GM23248 (cell line): ENCODE data around the gene C1orf35. TPM values are rescaled to one million over a fixed set of nuclear protein-coding genes. Genes with fewer than 3 reads are reported as not detected.

Source experiments
- DNase-seq: peaks from one replicate; pipeline ENCODE4 v3.0.0-alpha.2; 2015
- H2AFZ ChIP-seq: fragments of 200-600 bp; sonication (generic); 2 replicates; pipeline ENCODE4 v1.6.1; 2016; ENCODE audit warnings: antibody characterized with exemption
- H3F3A ChIP-seq: fragments of 200-600 bp; sonication (generic); 2 replicates; pipeline ENCODE4 v1.6.1; 2016; ENCODE audit warnings: mild to moderate bottlenecking, antibody characterized with exemption, mixed run types; ENCODE audit not compliant: insufficient read depth
- H3K27ac ChIP-seq: fragments of 200-600 bp; sonication (generic); 2 replicates; pipeline ENCODE4 v1.5.1; 2016; ENCODE audit warnings: mild to moderate bottlenecking
- H3K27me3 ChIP-seq: fragments of 200-600 bp; sonication (generic); replicated peaks from 2 replicates; pipeline ENCODE4 v1.6.1; 2016; ENCODE audit warnings: mild to moderate bottlenecking; ENCODE audit not compliant: insufficient read depth
- H3K36me3 ChIP-seq: fragments of 200-600 bp; sonication (generic); 2 replicates; pipeline ENCODE4 v1.6.1; 2016; ENCODE audit warnings: low read depth, mild to moderate bottlenecking
- H3K4me1 ChIP-seq: fragments of 200-600 bp; sonication (generic); 2 replicates; pipeline ENCODE4 v1.6.1; 2016; ENCODE audit warnings: mild to moderate bottlenecking; ENCODE audit not compliant: insufficient read depth
- H3K4me2 ChIP-seq: fragments of 200-600 bp; sonication (generic); one replicate; pipeline ENCODE4 v1.6.1; 2016; ENCODE audit warnings: mild to moderate bottlenecking; ENCODE audit not compliant: unreplicated experiment
- H3K4me3 ChIP-seq: fragments of 200-600 bp; sonication (generic); 2 replicates; pipeline ENCODE4 v1.5.1; 2016; ENCODE audit warnings: mild to moderate bottlenecking
- H3K79me2 ChIP-seq: fragments of 200-600 bp; sonication (generic); 2 replicates; pipeline ENCODE4 v1.6.1; 2016; ENCODE audit warnings: mild to moderate bottlenecking; ENCODE audit not compliant: insufficient read depth
- H3K9ac ChIP-seq: fragments of 200-600 bp; sonication (generic); 2 replicates; pipeline ENCODE4 v1.6.1; 2016; ENCODE audit warnings: mild to moderate bottlenecking
- H3K9me2 ChIP-seq: fragments of 200-600 bp; sonication (generic); 2 replicates; pipeline ENCODE4 v1.6.1; 2016; ENCODE audit warnings: mixed run types, mild to moderate bottlenecking, moderate library complexity; ENCODE audit not compliant: insufficient read depth
- H3K9me3 ChIP-seq: fragments of 200-600 bp; sonication (generic); one replicate; pipeline ENCODE4 v1.6.1; 2017; ENCODE audit warnings: low read depth
- H4K20me1 ChIP-seq: fragments of 200-600 bp; sonication (generic); 2 replicates; pipeline ENCODE4 v1.6.0; 2016; ENCODE audit not compliant: insufficient read depth
- EZH2 ChIP-seq: fragments of 200-600 bp; sonication (generic); IDR thresholded peaks from 2 replicates; pipeline ENCODE4 v1.6.1; 2018; ENCODE audit warnings: antibody characterized with exemption, mild to moderate bottlenecking; ENCODE audit not compliant: insufficient read depth, poor library complexity, severe bottlenecking
- EZH2phosphoT487 ChIP-seq: fragments of 200-600 bp; sonication (generic); IDR thresholded peaks from 2 replicates; pipeline ENCODE4 v1.6.1; 2018; ENCODE audit warnings: antibody characterized with exemption, moderate library complexity, mild to moderate bottlenecking, low read depth; ENCODE audit not compliant: insufficient read depth
- WGBS, 2 experiments: methylation state at CpG; one replicate each; pipeline ENCODE4 v1.1.6; 2015 to 2017; ENCODE audit warnings: low lambda C conversion rate in 2 of 2, low coverage in 1 of 2; ENCODE audit errors: missing lambda C conversion rate in 2 of 2; 5-methylcytosine and 5-hydroxymethylcytosine counted together
- in situ Hi-C: fragments of 300-500 bp; cut with MboI; formaldehyde crosslinking; loops from 2 replicates; pipeline ENCODE4 v1.15.0; 2020
- microRNA-seq: library from miRNA; unstranded; fragments of <30 nt; microRNA quantifications from one replicate; pipeline ENCODE4, GENCODE V29; 2016; ENCODE audit warnings: borderline number of aligned reads
- polyA plus RNA-seq: library from polyadenylated mRNA; unstranded; fragments of >200 nt; fragmentation: Nextera tagmentation; extraction: Ambion mirVana; gene quantifications from 2 replicates; pipeline ENCODE4 v1.2.1, GENCODE V29; 2016
- small RNA-seq: library from RNA; depleted of rRNA; stranded (forward); fragments of <200 nt; gene quantifications from one replicate; pipeline ENCODE3, GENCODE V24; 2014; ENCODE audit warnings: low read depth, low replicate concordance
- total RNA-seq: library from RNA; depleted of rRNA; stranded (reverse); fragments of >200 nt; shearing (Covaris generic); gene quantifications from 2 replicates; pipeline ENCODE4 v1.2.3, GENCODE V29; 2014; rRNA removed

C1orf35 gene
- total and polyA plus RNA-seq, 2 experiments from 2014 or later, result 11.6 to 19.9 TPM

- Histone ChIP-seq H3K4me1 (no peaks in the 10 kb centered on the region), H3K27ac (no peak overlapping the region), H3K9me2 (no peaks in the 10 kb centered on the region), H3F3A (no peaks in the 10 kb centered on the region), H2AFZ (no peak overlapping the region), H3K4me2 (no peak overlapping the region), H3K27me3 (peaks cover 57% of the 10 kb centered on the region), H3K4me3 (no peak overlapping the region), H3K9me3 (no peaks in the 10 kb centered on the region), H4K20me1 (no peaks in the 10 kb centered on the region), H3K9ac (no peak overlapping the region), H3K36me3 (no peaks in the 10 kb centered on the region), H3K79me2 (no peaks in the 10 kb centered on the region)
- WGBS, 2 experiments, result 10 to 14% methylated on average over 26 to 29 of the region's 34 CpGs
- no peak for TF ChIP-seq EZH2
- no peak for TF ChIP-seq EZH2phosphoT487
- in situ Hi-C loops, result no loop called here
- DNase-seq, result peak; percentile 41
Measured at GRCh38 chr1:228060458-228061190, 42.5 kb downstream of the C1orf35 start.

- Histone ChIP-seq H3K4me2 (no peak overlapping the region), H3K4me3 (no peak overlapping the region), H3F3A (no peaks in the 10 kb centered on the region), H3K9me3 (no peaks in the 10 kb centered on the region), H2AFZ (no peak overlapping the region), H3K36me3 (no peaks in the 10 kb centered on the region), H3K27me3 (peaks cover 60% of the 10 kb centered on the region), H4K20me1 (no peaks in the 10 kb centered on the region), H3K9ac (no peak overlapping the region), H3K27ac (no peak overlapping the region), H3K79me2 (no peaks in the 10 kb centered on the region), H3K9me2 (no peaks in the 10 kb centered on the region), H3K4me1 (no peaks in the 10 kb centered on the region)
- peak; percentile 36 for DNase-seq
- TF ChIP-seq EZH2phosphoT487, result no peak
- no peak for TF ChIP-seq EZH2
- WGBS, 2 experiments, result 12 to 14% methylated on average over 23 to 33 of the region's 33 CpGs
- in situ Hi-C loops, result no loop called here
Measured at GRCh38 chr1:228059634-228060457, 43.3 kb downstream of the C1orf35 start.

GRCh38 chr1:228058949-228059633, 44.0 kb downstream of the C1orf35 start:
- peaks cover 60% of the 10 kb centered on the region for H3K27me3 ChIP-seq

GRCh38 chr1:228058172-228058948, 44.8 kb downstream of the C1orf35 start:
- no peak for DNase-seq
- Histone ChIP-seq H3K9ac (no peak overlapping the region), H3K9me3 (no peaks in the 10 kb centered on the region), H3K4me1 (no peaks in the 10 kb centered on the region), H2AFZ (no peak overlapping the region), H4K20me1 (no peaks in the 10 kb centered on the region), H3F3A (no peaks in the 10 kb centered on the region), H3K4me2 (no peak overlapping the region), H3K36me3 (no peaks in the 10 kb centered on the region), H3K4me3 (no peak overlapping the region), H3K9me2 (no peaks in the 10 kb centered on the region), H3K27me3 (peaks cover 60% of the 10 kb centered on the region), H3K79me2 (no peaks in the 10 kb centered on the region), H3K27ac (no peak overlapping the region)
- TF ChIP-seq EZH2 (no peak), EZH2phosphoT487 (no peak)
- WGBS, 2 experiments, result 48 to 49% methylated on average over 18 of the region's 18 CpGs
- in situ Hi-C loops, result no loop called here

More at GRCh38 chr1:228058949-228059633, 44.0 kb downstream of the C1orf35 start:
- Histone ChIP-seq H3K4me1 (no peaks in the 10 kb centered on the region), H3K4me3 (no peak overlapping the region), H4K20me1 (no peaks in the 10 kb centered on the region), H3F3A (no peaks in the 10 kb centered on the region), H3K9me3 (no peaks in the 10 kb centered on the region), H3K27ac (no peak overlapping the region), H3K9ac (no peak overlapping the region), H2AFZ (no peak overlapping the region), H3K36me3 (no peaks in the 10 kb centered on the region), H3K9me2 (no peaks in the 10 kb centered on the region), H3K4me2 (no peak overlapping the region), H3K79me2 (no peaks in the 10 kb centered on the region)
- in situ Hi-C loops, result no loop called here
- TF ChIP-seq EZH2 (no peak), EZH2phosphoT487 (no peak)
- DNase-seq, result no peak
- WGBS, 2 experiments, result 16 to 19% methylated on average over 56 to 64 of the region's 66 CpGs

Small RNA genes lying within 50 kb of the gene (microRNA-seq; reads per million reads assigned to microRNA genes)
- gene MIR3620, result 3.6 reads per million

Small RNA genes lying within 50 kb of the gene (small RNA-seq; reads per million reads assigned to genes)
- not detected for gene AL359510.1

Other genes with a start within 250 kb of the C1orf35 start
- gene WNT9A, start 155.4 kb downstream of the C1orf35 start, total RNA-seq, result 2.1 TPM in 2 replicates
- 0.09 and 0.29 TPM in 2 replicates for gene WNT9A, start 155.4 kb downstream of the C1orf35 start, polyA plus RNA-seq
- gene WNT3A, start 96.3 kb downstream of the C1orf35 start, total RNA-seq, result not detected in 2 replicates
- gene WNT3A, start 96.3 kb downstream of the C1orf35 start, polyA plus RNA-seq, result not detected in 2 replicates
- gene ARF1, start 20.6 kb downstream of the C1orf35 start, total RNA-seq, result 259 and 292 TPM in 2 replicates
- gene ARF1, start 20.6 kb downstream of the C1orf35 start, polyA plus RNA-seq, result 656 and 698 TPM in 2 replicates
- 57.5 and 84.4 TPM in 2 replicates for gene MRPL55, start 6.0 kb upstream of the C1orf35 start, total RNA-seq
- gene MRPL55, start 6.0 kb upstream of the C1orf35 start, polyA plus RNA-seq, result 94.4 and 95.1 TPM in 2 replicates
- gene GUK1, start 37.0 kb upstream of the C1orf35 start, total RNA-seq, result 324 and 340 TPM in 2 replicates
- 554 and 574 TPM in 2 replicates for gene GUK1, start 37.0 kb upstream of the C1orf35 start, polyA plus RNA-seq
- 0.54 and 2.7 TPM in 2 replicates for gene GJC2, start 46.6 kb upstream of the C1orf35 start, total RNA-seq
- gene GJC2, start 46.6 kb upstream of the C1orf35 start, polyA plus RNA-seq, result 0.08 and 0.14 TPM in 2 replicates
- gene IBA57, start 62.5 kb upstream of the C1orf35 start, total RNA-seq, result 2.9 and 6.2 TPM in 2 replicates
- gene IBA57, start 62.5 kb upstream of the C1orf35 start, polyA plus RNA-seq, result 2.0 and 3.3 TPM in 2 replicates
- 3.0 and 5.2 TPM in 2 replicates for gene OBSCN, start 104.7 kb upstream of the C1orf35 start, total RNA-seq
- gene OBSCN, start 104.7 kb upstream of the C1orf35 start, polyA plus RNA-seq, result 1.1 and 1.3 TPM in 2 replicates